SU-DHL-6 (cell line): ENCODE measurements around the gene SOX6.

ENCODE experiments used
- H2AFZ ChIP-seq: fragments of 200-600 bp; sonication (generic); 2 replicates; pipeline ENCODE4 v1.6.1; 2014; ENCODE audit warnings: low read depth, mild to moderate bottlenecking, moderate library complexity, mixed read lengths, antibody characterized with exemption, low read length; ENCODE audit not compliant: severe bottlenecking
- H3F3A ChIP-seq: fragments of 200-600 bp; shearing (Covaris generic); 2 replicates; pipeline ENCODE4 v1.6.0; 2016; ENCODE audit warnings: antibody characterized with exemption, mild to moderate bottlenecking; ENCODE audit not compliant: insufficient read depth
- H3K27ac ChIP-seq: fragments of 200-600 bp; sonication (generic); 2 replicates; pipeline ENCODE4 v1.5.1; 2016; ENCODE audit warnings: low read depth, mild to moderate bottlenecking, low read length, moderate library complexity, mixed read lengths
- H3K27me3 ChIP-seq: fragments of 200-600 bp; sonication (generic), shearing (Covaris generic); 2 replicates; pipeline ENCODE4 v1.6.0; 2014; ENCODE audit warnings: mild to moderate bottlenecking, low read length
- H3K36me3 ChIP-seq: fragments of 200-600 bp; sonication (generic); 2 replicates; pipeline ENCODE4 v1.6.1; 2014; ENCODE audit warnings: mild to moderate bottlenecking, low read length, mixed read lengths
- H3K4me2 ChIP-seq: fragments of 300-600, 200-600 bp; shearing (Covaris generic), sonication (generic); 2 replicates; pipeline ENCODE4 v1.6.0; 2014; ENCODE audit warnings: low read length, low read depth, mild to moderate bottlenecking; ENCODE audit not compliant: poor library complexity, severe bottlenecking
- H3K4me3 ChIP-seq: fragments of 200-600 bp; sonication (generic); 2 replicates; pipeline ENCODE4 v1.5.1; 2014; ENCODE audit warnings: antibody characterized with exemption, low read length, mild to moderate bottlenecking, mixed read lengths; ENCODE audit not compliant: insufficient read depth, poor library complexity, severe bottlenecking
- H3K79me2 ChIP-seq: fragments of 200-600 bp; sonication (generic); 2 replicates; pipeline ENCODE4 v1.6.1; 2014; ENCODE audit warnings: mild to moderate bottlenecking, low read length, moderate library complexity; ENCODE audit not compliant: insufficient read depth
- H3K9ac ChIP-seq: fragments of 200-600 bp; sonication (generic); 2 replicates; pipeline ENCODE4 v1.7.0; 2014; ENCODE audit warnings: mild to moderate bottlenecking, low read length
- H3K9me2 ChIP-seq: fragments of 200-600 bp; sonication (generic); replicated peaks from 2 replicates; pipeline ENCODE4 v1.6.1; 2014; ENCODE audit warnings: low read length; ENCODE audit not compliant: insufficient read depth
- H3K9me3 ChIP-seq: fragments of 200-600 bp; sonication (generic); 2 replicates; pipeline ENCODE4 v1.6.1; 2014; ENCODE audit warnings: low read length, mixed read lengths; ENCODE audit not compliant: insufficient read depth
- H4K20me1 ChIP-seq: fragments of 200-600 bp; sonication (generic); 2 replicates; pipeline ENCODE4 v1.6.1; 2014; ENCODE audit warnings: low read depth, mild to moderate bottlenecking, antibody characterized with exemption, low read length, moderate library complexity, mixed read lengths
- EZH2phosphoT487 ChIP-seq: fragments of 200-600 bp; sonication (generic), shearing (Covaris generic); conservative IDR thresholded peaks from 2 replicates; pipeline ENCODE4 v1.6.1; 2018; ENCODE audit warnings: mild to moderate bottlenecking, antibody characterized with exemption, low read length, moderate library complexity, mixed read lengths
- TF ChIP-seq, protein P1 (sequence below): fragments of 200-600 bp; sonication (generic); IDR thresholded peaks from one replicate; pipeline ENCODE4 v1.5.1; 2017; ENCODE audit warnings: antibody characterized with exemption, mild to moderate bottlenecking, low read length, moderate library complexity; ENCODE audit not compliant: insufficient read depth, poor library complexity, severe bottlenecking

Gene SOX6

DNA sequence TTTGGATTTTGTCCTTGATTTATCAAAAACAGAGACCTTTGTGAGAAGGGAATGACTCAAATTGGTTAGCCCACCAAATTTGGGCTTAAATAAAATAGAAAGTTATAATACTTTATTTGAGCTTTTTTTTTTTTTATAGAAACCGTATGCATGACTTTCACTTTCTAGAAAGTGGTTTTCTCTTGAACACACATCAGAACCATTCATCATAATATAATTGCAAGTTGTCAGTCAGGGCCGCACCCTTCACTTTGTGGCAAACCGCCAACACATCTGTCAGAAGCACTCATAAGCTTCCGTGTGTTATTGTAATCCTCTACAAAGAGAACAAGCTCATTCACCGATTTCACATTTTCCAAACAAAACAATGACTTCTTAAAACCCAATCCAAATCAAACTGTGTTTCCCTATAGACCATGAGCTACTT lies 76.1 kb downstream of the SOX6 start:
- H2AFZ ChIP-seq: no peak overlapping the region
- H3K9me3 ChIP-seq: no peaks in the 10 kb centered on the region
- TF ChIP-seq EZH2phosphoT487: no peak
- TF ChIP-seq, protein P1, sequence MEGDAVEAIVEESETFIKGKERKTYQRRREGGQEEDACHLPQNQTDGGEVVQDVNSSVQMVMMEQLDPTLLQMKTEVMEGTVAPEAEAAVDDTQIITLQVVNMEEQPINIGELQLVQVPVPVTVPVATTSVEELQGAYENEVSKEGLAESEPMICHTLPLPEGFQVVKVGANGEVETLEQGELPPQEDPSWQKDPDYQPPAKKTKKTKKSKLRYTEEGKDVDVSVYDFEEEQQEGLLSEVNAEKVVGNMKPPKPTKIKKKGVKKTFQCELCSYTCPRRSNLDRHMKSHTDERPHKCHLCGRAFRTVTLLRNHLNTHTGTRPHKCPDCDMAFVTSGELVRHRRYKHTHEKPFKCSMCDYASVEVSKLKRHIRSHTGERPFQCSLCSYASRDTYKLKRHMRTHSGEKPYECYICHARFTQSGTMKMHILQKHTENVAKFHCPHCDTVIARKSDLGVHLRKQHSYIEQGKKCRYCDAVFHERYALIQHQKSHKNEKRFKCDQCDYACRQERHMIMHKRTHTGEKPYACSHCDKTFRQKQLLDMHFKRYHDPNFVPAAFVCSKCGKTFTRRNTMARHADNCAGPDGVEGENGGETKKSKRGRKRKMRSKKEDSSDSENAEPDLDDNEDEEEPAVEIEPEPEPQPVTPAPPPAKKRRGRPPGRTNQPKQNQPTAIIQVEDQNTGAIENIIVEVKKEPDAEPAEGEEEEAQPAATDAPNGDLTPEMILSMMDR: no peak

DNA sequence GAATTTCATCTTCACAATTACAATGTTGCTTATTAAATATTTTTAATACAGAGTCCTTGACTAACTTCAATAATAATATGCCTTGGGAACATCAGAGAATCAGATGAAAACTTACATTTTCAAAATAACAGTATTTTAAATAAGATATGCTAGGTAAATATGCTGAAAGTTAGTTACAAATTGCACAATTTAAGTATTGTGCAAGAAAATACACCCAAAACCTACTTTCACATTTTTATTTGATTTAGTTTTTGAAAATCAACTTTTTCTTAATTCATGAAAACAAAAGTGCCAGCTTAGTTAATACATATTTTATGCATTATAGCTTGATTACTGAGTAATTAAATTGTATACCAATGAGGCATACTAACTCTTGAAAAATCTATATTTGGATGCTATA lies 76.8 kb downstream of the SOX6 start:
- H3K27me3 ChIP-seq: no peaks in the 10 kb centered on the region
- no peaks in the 10 kb centered on the region for H3K79me2 ChIP-seq
- H3K36me3 ChIP-seq: no peaks in the 10 kb centered on the region
- no peak overlapping the region for H3K9ac ChIP-seq
- TF ChIP-seq EZH2phosphoT487: no peak
- TF ChIP-seq, protein P1: no peak
- H3K9me2 ChIP-seq: no peaks in the 10 kb centered on the region
- H4K20me1 ChIP-seq: no peaks in the 10 kb centered on the region
- H3F3A ChIP-seq: no peaks in the 10 kb centered on the region
- no peak overlapping the region for H3K27ac ChIP-seq
- H3K9me3 ChIP-seq: no peaks in the 10 kb centered on the region
- H3K4me2 ChIP-seq: no peak overlapping the region
- H2AFZ ChIP-seq: no peak overlapping the region
- H3K4me3 ChIP-seq: no peak overlapping the region

More for the DNA sequence above, 76.1 kb downstream of the SOX6 start:
- Histone ChIP-seq H4K20me1 (no peaks in the 10 kb centered on the region), H3K4me3 (no peak overlapping the region), H3K27ac (no peak overlapping the region), H3K79me2 (no peaks in the 10 kb centered on the region), H3K9ac (no peak overlapping the region), H3K4me2 (no peak overlapping the region), H3F3A (no peaks in the 10 kb centered on the region), H3K27me3 (no peaks in the 10 kb centered on the region), H3K36me3 (no peaks in the 10 kb centered on the region), H3K9me2 (no peaks in the 10 kb centered on the region)

DNA sequence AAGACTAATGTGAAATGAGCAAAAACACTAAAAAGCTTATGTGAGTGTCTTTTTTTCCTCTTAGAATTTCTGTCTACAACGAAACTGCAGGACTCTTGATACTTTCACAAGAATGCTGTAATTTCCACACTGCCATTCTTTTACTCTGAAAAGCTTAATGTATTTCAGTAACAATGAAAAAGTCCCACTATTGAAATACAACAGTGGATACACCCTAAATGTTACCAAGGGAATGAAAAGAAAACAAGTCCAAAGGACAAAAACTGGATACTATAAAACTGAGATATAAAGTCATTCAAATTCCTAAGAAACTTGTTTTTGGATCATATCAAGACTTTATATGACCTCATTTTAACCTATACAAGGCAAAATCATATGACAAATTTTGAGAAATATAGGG lies 77.4 kb downstream of the SOX6 start:
- Histone ChIP-seq H3K4me2 (no peak overlapping the region), H3K4me3 (no peak overlapping the region), H3K9me2 (no peaks in the 10 kb centered on the region), H3K27me3 (no peaks in the 10 kb centered on the region), H3K27ac (no peak overlapping the region), H3F3A (no peaks in the 10 kb centered on the region), H3K9me3 (no peaks in the 10 kb centered on the region), H3K79me2 (no peaks in the 10 kb centered on the region), H2AFZ (no peak overlapping the region), H3K9ac (no peak overlapping the region), H4K20me1 (no peaks in the 10 kb centered on the region), H3K36me3 (no peaks in the 10 kb centered on the region)
- TF ChIP-seq EZH2phosphoT487: no peak
- TF ChIP-seq, protein P1: no peak
